ENCODE measurements around the gene RAB3IL1.

RAB3IL1 gene

GRCh38 chr11:61904539-61905048 is 12.8 kb downstream of the RAB3IL1 start:
- no peak for DNase-seq (ENCODE audit: low read depth)
- no peak overlapping the region for H3K4me3 ChIP-seq (ENCODE audit: low read depth, low read length)
- no peak for TF ChIP-seq CTCF (conservative IDR thresholded peaks at IDR 0.05; ENCODE audit: low read depth, low read length)

- H3K4me3 ChIP-seq (ENCODE audit: low read depth, low read length): no peak overlapping the region
- TF ChIP-seq CTCF (conservative IDR thresholded peaks at IDR 0.05; ENCODE audit: low read depth, low read length): no peak
- DNase-seq (ENCODE audit: low read depth): no peak
Observed at GRCh38 chr11:61903845-61904244, 13.5 kb downstream of the RAB3IL1 start.

- TF ChIP-seq CTCF (conservative IDR thresholded peaks at IDR 0.05; ENCODE audit: low read depth, low read length): no peak
- DNase-seq (ENCODE audit: low read depth): no peak
- no peak overlapping the region for H3K4me3 ChIP-seq (ENCODE audit: low read depth, low read length)
Observed at GRCh38 chr11:61902313-61902712, 15.1 kb downstream of the RAB3IL1 start.

GRCh38 chr11:61901397-61901796 is 16.0 kb downstream of the RAB3IL1 start:
- TF ChIP-seq CTCF (conservative IDR thresholded peaks at IDR 0.05; ENCODE audit: low read depth, low read length): no peak
- no peak for DNase-seq (ENCODE audit: low read depth)
- H3K4me3 ChIP-seq (ENCODE audit: low read depth, low read length): no peak overlapping the region

GRCh38 chr11:61900251-61900650 is 17.1 kb downstream of the RAB3IL1 start:
- DNase-seq (ENCODE audit: low read depth): no peak
- H3K4me3 ChIP-seq (ENCODE audit: low read depth, low read length): no peak overlapping the region
- TF ChIP-seq CTCF (conservative IDR thresholded peaks at IDR 0.05; ENCODE audit: low read depth, low read length): no peak

GRCh38 chr11:61899146-61899841 is 18.1 kb downstream of the RAB3IL1 start:
- peak; percentile 77 for DNase-seq (ENCODE audit: low read depth)
- H3K4me3 ChIP-seq (ENCODE audit: low read depth, low read length): no peak overlapping the region
- peak; percentile 99 for TF ChIP-seq CTCF (conservative IDR thresholded peaks at IDR 0.05; ENCODE audit: low read depth, low read length)

- TF ChIP-seq CTCF (conservative IDR thresholded peaks at IDR 0.05; ENCODE audit: low read depth, low read length): no peak
- no peak overlapping the region for H3K4me3 ChIP-seq (ENCODE audit: low read depth, low read length)
- DNase-seq (ENCODE audit: low read depth): no peak
Observed at GRCh38 chr11:61898247-61898582, 19.2 kb downstream of the RAB3IL1 start.

All from choroid plexus epithelial cell (primary cell).